Dermis blood vessel endothelial cell (primary cell): ENCODE measurements around the gene TBCK. TPM values are rescaled to one million over a fixed set of nuclear protein-coding genes. Genes with fewer than 3 reads are reported as not detected.
"Not testable (repeated sequence)": the region's sequence is repeated elsewhere in the genome, so short reads cannot be mapped to it uniquely, and the experiment has no call there.

Source experiments
- DNase-seq: peaks from one replicate; pipeline ENCODE4 v3.0.0; 2010
- total RNA-seq: library from RNA; depleted of rRNA; stranded (reverse); fragments of >200 nt; gene quantifications from 2 replicates; pipeline ENCODE4 v1.2.3, GENCODE V29; 2014

Gene TBCK
- total RNA-seq, 1 donor from 2014 or later = 44.1 TPM

DNA sequence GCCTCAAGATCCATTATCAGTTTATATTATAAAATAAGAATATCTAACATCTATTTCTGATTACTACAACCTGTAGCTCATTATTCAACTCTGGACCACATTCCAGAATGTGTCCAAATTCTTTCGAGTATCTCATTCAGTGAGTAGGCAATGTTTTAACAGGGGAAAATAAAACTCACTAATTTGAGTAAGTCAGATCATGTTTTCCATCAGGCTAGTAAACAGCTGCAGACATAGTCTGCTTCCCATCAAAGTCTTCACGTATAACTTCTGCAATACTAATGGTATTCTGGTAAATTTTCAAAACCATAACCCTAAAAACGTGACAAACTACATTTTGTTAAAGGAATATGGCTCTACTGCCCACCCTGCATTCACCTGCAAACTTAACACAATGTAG, 31.8 kb downstream of the TBCK start:
- DNase-seq = no peak

DNA sequence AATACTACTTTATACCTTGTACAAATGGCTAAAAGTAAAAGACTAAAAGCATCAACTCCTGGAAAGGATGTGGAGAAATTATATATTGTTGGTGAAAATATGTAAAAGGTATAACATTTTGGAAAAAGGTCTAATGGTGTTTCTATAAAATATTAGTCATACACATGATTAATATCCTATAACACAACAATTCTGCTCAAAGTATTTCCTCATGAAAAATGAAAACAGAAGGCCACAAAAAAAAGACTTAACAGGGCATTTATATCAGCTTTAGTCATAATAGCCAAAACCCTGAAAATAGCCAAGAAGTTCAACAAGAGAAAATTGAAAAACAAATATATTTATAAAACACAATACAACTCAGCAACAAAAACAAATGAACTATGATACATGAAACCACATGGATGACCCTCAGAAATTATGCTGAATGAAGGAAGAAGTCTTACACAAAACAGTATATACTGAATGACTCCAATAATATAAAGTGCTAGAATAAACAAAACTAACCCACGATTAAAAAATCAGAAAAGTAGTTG, 38.8 kb downstream of the TBCK start:
- peak; percentile 26 for DNase-seq

DNA sequence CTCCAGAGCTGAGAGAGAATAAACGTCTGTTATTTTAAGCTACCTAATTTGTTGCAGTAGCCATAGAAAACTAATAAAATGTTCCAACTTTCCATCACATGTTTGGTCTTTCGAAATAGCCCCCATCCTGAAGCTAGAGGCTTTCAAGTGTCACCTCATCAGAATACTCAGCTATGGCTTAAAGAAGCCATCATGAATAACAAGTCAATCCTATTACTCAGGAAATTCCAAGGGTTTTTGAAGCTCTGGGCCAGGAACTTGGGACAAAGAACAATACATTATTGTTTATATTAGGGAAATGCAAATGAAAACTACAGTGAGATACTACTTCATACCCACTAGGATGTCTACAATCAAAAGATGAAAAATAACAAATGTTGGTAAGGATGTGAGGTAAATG, 42.2 kb downstream of the TBCK start:
- peak; percentile 76 for DNase-seq

DNA sequence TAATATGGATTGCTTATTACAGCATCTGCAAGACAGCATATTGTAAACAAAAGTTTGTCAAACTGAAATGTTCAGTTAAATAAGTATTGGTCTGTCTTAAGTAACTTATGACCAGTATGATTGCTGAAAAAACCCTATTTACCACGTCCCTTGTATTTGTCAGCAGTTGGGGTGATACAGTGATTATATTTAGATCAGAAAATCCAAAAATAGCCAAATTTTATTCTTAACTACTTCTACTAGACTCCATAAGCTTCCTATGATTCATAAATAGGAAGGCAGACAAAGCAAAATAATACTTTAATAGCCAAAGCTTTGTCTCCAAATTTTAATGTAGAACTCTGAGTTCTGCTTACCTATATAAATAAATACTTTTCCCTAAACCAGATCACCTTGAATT, 45.3 kb downstream of the TBCK start:
- DNase-seq = peak; percentile 32

DNA sequence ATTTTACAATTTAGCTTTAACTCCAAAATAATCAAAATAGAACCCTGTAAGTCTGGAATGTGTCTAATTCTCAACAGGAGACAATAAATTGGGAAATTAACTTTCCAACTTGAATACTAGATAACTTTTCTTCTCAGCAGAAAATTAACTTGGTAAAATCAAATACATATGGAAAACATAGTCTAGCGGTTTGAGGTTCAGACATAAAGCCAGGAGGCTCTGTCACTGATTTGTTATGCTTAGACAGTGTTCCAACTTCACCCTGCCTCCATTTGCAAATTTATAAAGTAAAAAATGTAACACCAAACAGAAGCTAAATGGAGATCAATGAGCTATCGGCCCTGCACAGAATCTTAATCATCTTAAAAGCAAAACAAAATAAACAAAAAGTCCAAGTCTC, 46.3 kb downstream of the TBCK start:
- DNase-seq = no peak

DNA sequence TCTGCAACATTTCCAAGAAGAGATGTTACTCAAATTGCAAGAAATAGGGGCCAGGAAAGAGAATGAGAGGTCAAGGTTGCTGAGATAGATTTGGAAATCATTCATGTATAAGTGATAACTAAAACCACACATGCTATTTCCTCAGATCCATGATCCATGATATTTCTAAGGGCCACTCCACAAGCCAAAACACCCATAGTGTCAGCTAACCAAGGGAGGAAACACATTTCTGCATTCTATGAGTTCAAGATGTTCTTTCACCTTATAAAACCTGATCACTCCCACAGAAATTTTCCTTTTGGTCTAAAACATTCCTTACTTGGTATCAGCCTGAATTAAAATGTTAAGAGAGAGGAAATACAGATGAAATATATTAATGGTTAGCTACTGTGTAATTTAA, 47.2 kb downstream of the TBCK start:
- DNase-seq = no peak

DNA sequence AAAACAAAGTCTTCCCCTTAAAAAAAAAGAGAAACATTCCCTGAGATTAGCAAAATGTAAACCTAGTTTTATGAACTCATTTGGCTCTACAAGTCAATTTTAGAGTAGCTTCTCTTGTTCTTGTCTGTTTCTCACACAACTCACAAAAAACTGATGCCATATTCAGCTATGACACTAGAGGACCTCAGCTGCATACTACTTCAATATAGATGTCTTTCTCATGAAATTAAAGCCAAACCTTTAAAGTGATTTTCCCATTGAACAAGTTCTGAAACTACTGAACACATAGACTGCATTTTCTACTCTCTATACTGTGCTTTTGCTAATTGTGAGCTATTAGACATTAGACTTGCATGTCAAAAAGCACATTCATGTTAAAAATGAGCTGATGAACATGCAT, 49.8 kb downstream of the TBCK start:
- DNase-seq = peak; percentile 79

DNA sequence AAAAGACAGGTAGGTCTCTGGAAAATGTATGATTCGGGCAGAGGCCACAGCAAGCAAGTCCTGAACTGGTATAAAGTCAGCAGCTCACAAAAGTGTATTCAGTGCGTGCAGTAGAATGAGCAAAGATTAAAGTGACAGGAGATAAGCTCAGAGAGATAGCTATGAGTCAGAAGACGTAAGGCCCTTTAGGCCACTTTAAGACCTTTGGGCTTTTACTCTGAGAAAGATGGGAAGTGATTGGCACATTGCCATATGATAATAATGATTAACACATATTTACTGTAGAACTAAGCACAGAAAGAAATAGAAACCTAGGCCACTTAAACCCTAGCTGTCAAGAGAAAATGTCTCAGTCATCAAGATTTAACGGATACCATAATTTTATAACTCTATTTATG, 51.7 kb downstream of the TBCK start:
- peak; percentile 30 for DNase-seq

DNA sequence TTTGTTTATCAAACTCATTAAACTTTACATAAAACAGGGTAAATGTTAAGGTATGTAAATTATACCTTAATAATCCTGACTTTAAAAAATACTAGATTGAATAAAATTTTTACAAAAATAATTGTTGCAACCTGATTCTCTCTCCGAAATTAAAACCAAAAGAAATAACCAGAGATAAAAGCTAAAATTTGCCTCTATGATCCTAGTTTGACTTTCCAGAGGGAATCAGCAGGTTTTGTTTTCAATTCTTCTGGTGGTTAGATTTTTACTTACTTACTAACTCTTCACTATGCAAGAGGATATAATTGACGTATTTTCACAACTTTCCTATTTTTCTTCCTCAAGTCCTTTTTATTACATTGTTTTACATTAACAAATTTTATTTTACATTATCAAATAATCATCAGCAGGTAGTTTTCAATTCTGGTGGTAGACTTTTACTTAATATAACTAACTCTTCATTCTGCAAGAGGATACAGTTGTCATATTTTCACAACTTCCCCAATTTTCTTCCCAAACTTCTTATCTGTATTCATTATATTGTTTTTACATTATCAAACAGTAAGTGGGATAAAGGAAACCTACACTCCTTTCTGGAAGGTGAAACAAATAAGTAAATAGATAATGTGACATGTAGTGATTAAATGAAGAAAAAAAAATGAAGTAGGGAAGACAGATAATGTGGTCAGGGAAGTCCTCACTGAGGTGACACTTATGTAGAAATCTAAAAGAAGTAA, 52.2 kb downstream of the TBCK start:
- DNase-seq = no peak

DNA sequence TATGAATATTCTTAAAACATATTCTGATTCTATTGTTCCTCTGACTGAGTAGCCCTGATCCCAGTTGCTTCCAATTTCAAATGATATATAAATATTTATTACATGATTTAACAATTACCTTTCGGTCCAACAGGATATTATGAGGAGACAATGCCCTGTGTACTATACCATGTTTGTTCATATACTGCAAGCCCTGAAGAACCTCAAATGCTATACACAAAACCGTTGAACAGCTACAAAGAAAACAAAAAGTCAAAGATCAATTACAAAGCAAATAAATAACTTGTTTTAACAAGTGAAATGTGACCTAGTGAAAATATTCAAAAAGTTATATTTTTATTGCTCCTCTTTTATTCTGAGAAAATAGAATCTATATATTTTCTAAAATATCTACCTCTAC, 54.0 kb downstream of the TBCK start:
- no peak for DNase-seq

DNA sequence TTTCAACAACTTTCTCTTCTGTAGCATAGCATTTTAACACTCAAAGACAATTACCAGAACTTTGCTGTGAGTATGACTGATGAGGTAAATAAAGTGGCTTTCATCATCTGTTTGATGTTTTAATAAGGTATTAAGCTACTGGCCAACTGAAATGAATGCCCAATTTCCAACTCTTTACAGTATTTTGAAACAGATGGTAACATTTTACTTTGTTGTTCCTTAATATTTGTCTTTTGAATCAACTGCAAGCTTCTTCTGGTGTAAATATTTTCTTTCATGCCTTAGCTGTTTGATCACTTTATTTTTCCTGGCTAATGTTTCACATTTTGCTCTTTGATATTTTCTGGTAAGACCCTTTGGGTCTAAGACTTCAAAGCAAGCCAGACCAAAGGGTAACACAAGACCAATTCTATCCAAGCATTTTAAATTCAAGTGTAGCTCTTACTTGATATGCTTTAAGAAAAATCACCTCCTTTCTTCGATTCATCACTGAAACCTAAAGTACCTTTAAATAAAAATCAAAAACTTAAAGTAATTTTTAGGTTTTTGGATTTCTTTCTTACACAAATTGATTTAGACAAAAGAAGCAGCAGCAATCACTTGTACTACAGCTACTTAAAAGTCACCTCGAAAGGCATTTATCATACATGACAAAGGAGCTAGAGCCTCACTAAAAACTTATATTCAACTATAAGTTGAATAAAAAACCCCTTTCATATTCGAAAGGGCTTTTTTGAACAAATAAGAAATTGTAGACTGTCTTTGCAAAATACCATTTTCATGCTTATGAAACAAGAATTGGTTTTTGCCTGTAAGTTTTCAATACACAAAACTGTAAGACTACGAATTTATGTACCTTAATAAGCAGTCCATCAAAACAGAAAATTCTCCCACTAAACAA, 57.6 kb downstream of the TBCK start:
- no peak for DNase-seq

DNA sequence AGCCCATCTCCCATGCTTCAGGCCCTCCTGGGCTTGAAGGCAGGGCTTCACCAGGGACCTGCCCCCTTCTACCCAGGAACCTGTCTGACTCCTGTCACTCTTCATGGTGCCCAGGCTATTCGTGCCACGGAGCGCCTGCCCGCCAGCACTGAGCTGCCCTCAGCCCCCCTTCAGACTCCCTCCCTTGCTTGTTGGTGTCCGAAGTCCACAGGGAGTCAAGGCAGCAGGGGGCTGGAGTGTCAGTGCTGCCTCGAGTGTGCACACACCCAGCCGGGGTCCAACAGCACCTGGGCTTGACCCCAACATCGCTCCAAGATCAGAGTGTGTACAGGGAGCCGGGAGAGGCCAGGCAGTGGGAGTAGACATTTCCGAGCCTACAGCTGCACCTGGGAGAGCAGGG, 59.8 kb downstream of the TBCK start:
- no peak for DNase-seq

DNA sequence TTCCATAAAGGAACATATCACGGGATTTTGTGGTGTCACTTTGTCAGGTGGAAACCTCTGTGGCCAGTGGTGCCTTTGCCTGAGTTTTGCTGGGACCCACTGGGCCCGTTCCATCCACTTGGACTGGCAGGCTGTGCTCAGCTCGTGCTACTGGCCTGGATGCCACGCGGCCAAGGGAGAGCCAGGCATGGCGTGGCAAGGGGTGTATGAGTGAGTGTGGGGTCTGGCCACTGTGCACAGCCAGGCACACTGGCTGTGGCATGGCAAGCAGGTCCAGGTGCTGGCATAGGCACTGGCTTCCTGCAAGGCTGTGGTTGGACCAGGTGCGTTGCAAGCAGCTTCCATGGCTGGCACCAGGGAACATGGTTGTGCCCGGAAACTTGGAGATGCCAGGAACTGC, 60.8 kb downstream of the TBCK start:
- DNase-seq = no peak

DNA sequence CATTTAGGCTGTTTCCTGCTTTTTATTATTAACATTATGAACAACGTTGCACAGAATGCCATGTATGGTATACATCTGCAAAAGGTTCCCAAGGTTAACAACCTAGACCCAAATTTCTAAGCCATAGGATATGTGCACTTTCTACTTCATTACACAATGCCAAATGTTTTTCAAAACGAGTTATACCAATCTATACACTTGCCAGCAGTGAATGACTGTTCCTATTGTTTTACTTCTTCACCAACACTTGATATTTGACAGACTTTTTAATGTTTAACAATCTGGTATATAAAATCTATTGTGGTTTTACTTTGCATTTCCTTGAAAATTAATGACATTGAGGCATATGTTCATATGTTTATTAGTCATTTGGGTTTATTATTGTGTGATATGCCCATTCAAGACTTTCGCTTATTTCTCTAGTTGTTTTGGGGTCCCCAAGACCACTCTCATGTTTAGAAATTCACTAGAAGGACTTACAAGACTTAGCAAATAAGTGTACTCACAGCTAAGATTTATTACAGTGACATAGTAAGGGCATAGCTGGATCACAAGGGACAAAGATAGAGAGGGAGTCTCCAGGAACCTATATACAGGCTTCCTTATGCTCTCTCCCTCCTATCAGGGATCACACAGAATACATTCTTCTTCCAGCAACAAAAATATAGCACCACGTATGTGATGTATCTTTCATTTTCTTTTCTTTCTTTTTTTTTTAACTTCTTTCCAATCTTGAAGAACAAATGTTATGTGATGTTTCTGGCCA, 62.5 kb downstream of the TBCK start:
- DNase-seq = no peak

DNA sequence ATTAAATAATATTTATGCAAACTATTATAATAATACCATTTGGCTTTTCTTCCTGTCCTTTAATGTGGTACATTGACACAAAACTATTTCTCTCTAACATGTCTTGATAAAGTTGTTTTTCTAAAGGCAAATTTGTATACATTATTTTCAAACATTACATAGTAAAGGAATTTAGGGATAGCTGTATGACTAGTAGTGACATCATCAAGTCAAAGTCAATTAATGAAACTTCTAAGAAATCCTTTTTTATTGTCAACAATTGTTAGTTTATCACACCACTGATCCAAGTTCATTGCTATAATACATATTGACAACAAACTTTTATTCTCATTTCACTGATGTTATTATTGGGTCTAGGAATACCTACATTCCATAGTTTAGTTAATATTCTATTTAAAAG, 68.4 kb downstream of the TBCK start:
- no peak for DNase-seq

DNA sequence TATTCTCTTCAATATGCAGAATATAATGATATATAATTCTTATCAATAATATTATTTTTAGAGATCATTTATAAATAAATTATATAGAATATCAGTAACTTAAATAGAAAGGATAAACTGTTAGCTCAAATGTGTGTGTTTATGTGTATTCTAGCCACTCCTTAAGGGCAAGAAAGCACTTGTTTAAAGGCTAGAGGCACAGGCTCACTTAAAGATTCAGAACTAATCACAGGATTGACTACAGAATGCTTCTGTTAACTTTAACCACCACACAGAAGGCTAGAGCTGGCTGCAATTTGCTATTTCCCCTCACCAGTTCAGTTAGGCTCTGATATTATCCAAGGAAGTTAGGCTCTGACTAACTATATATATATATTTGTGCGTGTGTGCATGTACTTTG, 69.6 kb downstream of the TBCK start:
- DNase-seq = no peak

DNA sequence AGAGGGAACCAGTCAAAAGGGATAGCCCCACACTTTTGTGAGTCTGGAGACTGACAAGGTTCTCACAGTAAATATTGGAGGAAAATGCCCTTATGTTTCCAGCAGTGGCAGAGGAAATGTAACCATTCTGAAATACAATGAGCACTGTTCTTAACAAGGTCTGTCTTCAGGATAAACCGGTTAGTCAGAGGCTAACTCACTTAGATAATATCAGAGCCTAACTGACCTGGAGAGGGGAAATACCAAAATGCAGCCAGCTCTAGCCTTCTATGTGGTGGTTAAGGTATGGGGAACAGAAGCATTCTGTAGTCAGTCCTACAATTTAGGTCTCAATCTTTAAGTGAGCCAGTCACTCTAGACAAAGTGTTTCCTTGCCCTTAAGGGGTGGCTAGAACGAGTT, 70.8 kb downstream of the TBCK start:
- peak; percentile 27 for DNase-seq

DNA sequence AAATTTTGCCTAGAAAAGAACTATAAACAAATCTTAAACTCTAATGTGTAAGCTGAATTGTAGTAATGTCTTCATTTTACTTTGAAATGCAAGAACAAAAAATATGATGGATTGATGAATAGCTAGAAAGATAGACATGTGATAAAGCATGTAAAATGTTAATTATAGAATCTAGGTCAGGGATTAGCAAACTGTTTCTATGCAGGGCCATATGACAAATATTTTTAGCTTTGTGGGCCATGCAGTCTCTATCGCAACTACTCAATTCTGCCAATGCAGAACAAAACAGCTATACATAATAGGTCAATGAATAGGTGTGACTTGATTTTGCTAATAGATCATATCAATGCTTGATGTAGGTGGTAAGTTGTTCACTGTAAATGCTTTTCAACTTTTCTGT, 75.3 kb downstream of the TBCK start:
- DNase-seq = no peak

DNA sequence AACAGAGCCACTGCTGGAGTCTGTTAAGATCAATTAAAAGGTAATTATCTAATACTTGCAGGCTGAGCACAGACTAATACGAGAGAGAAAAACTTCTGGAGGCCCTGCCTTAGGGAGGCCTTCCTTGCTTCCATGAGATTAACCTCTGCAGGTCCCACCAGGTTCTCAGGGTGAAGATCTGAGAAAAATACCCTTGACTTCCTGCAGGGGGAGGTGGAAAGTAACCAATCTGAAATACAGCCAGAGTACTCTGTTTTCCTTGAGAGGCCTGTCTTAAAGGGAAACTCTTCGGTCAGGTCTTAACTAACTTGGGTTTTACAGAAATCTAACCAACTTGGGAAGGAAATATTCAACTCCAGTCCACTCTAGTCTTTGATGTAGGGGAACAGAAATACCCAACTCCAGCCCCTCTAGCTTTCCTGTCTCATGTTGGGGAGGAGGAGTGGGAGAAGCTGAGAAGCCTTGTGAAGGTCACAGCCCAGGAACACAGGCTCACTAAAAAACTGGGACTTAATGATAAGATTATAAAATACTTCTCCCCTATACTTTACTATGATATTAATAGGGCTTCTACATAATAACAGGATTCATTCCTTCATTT, 77.1 kb downstream of the TBCK start:
- DNase-seq = peak; percentile 55

DNA sequence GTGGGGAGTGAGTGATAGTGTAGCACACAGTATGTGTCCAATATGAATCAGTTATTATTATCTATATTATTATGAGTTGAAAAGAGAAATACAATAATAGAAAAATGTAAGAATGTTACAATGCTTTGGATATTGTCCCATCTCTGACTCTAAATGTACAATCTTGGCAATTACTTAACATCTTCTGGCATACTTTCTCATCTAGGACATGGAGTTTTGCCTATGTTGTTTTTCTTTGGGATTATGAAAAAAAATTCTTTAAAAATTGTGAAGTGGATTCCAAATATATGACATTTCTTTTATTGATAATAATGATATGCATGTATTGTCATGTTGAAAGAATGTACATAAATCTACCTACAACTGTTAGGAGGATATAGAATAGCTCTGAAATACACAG, 84.1 kb downstream of the TBCK start:
- DNase-seq = no peak

DNA sequence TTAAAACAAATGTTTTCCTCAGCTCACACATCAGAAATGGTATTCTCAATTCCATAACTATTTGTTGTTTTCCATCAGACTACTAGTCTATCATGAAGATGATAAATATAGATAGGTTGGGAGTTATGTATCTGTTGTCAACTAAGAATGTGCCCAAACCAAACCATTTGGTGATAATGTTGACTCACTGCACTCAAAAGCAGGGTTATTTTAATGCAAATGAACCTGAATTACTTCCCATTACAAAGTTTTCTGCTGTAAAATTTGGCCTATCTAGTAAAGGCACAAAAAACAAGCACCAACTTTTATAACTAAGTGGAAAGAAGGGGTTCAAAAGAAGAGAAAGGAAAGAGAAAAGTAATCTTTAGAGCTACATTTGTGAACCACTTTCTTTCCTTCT, 93.5 kb downstream of the TBCK start:
- no peak for DNase-seq

DNA sequence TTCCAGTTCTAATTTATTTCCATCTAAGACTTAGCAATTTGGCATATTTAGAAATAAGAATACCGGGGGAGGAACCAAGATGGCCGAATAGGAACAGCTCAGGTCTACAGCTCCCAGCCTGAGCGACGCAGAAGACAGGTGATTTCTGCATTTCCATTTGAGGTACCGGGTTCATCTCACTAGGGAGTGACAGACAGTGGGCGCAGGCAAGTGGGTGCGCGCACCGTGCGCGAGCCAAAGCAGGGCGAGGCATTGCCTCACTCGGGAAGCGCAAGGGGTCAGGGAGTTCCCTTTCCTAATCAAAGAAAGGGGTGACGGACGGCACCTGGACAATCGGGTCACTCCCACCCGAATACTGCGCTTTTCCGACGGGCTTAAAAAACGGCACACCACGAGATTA, 102.7 kb downstream of the TBCK start:
- DNase-seq = not testable (repeated sequence)

DNA sequence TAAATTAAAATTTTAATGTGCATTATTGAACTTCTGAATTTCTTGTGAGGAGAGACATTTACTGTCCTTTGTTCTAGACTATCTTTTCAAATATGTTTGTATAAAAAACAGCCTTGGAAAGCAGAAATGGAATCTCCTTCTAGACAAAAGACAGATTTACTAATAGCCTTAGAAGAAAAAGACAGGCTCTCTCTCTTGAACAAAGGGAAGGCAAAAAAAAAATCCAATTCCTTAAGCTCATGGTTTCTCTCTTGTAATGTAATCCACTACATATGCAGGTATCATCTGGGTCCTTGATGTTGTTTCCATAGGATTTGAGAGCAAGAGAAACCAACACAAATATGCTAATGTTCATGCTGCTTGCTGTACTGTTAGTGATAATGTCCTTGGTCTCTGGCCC, 106.0 kb downstream of the TBCK start:
- DNase-seq = no peak
